ENCODE data around the gene CNTNAP3B.
"Not testable (repeated sequence)": the region's sequence is repeated elsewhere in the genome, so short reads cannot be mapped to it uniquely, and the experiment has no call there.

DNA sequence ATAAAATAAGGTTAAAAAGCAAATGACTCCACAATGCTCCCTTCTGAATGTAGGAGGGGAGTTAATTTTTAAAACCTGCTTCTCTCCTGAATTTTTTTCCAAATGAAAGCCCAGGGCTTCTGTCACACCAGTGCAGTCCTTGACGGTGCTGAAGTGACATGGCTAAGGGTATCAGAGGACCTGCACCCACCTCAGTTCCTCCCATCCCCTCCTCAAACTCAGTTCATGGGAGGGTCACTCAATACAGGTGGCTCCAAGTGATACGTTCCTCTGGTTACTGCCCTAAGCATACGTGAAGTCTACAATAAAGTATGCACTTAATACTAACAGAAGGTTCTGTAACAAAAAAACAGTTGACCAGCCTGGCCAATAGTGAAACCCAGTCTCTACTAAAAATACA lies 193.5 kb downstream of the CNTNAP3B start:
- TF ChIP-seq EP300 (IDR thresholded peaks at IDR 0.05; ENCODE audit: borderline replicate concordance in 1 of 2, control insufficient read depth in 1 of 2, low read depth in 2 of 2, low read length in 2 of 2); JUND (IDR thresholded peaks at IDR 0.05; ENCODE audit: low read depth, low read length): not testable (repeated sequence)
- TF ChIP-seq, protein P1, sequence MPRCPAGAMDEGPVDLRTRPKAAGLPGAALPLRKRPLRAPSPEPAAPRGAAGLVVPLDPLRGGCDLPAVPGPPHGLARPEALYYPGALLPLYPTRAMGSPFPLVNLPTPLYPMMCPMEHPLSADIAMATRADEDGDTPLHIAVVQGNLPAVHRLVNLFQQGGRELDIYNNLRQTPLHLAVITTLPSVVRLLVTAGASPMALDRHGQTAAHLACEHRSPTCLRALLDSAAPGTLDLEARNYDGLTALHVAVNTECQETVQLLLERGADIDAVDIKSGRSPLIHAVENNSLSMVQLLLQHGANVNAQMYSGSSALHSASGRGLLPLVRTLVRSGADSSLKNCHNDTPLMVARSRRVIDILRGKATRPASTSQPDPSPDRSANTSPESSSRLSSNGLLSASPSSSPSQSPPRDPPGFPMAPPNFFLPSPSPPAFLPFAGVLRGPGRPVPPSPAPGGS (IDR thresholded peaks at IDR 0.05; ENCODE audit: borderline replicate concordance, insufficient read depth, low read depth, low read length, poor library complexity, severe bottlenecking): not testable (repeated sequence)
- TF ChIP-seq, protein P2, sequence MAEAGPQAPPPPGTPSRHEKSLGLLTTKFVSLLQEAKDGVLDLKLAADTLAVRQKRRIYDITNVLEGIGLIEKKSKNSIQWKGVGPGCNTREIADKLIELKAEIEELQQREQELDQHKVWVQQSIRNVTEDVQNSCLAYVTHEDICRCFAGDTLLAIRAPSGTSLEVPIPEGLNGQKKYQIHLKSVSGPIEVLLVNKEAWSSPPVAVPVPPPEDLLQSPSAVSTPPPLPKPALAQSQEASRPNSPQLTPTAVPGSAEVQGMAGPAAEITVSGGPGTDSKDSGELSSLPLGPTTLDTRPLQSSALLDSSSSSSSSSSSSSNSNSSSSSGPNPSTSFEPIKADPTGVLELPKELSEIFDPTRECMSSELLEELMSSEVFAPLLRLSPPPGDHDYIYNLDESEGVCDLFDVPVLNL (IDR thresholded peaks at IDR 0.05; ENCODE audit: low read depth, low read length): not testable (repeated sequence)
